Activated T-cell treated with anti-CD3 and anti-CD28 coated beads, Interleukin-2, amount 50 U/mL, for 1 hour (primary cell): ENCODE measurements around the gene VWA5B1.

Source experiments
- DNase-seq: peaks from one replicate; pipeline ENCODE4 v3.0.0-alpha.2; 2020

Gene VWA5B1

GRCh38 chr1:20349971-20350370 lies 59.3 kb downstream of the VWA5B1 start:
- DNase-seq = no peak

- DNase-seq = no peak
These were observed 59.7 kb downstream of the VWA5B1 start for GRCh38 chr1:20350421-20350820.

- DNase-seq = no peak
These were observed 61.4 kb downstream of the VWA5B1 start for GRCh38 chr1:20351911-20352701.

- no peak for DNase-seq
These were observed 63.2 kb downstream of the VWA5B1 start for GRCh38 chr1:20353836-20354235.

GRCh38 chr1:20354610-20355009 lies 63.9 kb downstream of the VWA5B1 start:
- DNase-seq = no peak

GRCh38 chr1:20355101-20355827 lies 64.6 kb downstream of the VWA5B1 start:
- no peak for DNase-seq

GRCh38 chr1:20355828-20356735 lies 65.4 kb downstream of the VWA5B1 start:
- DNase-seq = no peak

- DNase-seq = no peak
These were observed 66.3 kb downstream of the VWA5B1 start for GRCh38 chr1:20356850-20357459.

- DNase-seq = no peak
These were observed 67.1 kb downstream of the VWA5B1 start for GRCh38 chr1:20357796-20358195.

GRCh38 chr1:20358761-20359263 lies 68.1 kb downstream of the VWA5B1 start:
- no peak for DNase-seq

GRCh38 chr1:20359451-20360330 lies 69.0 kb downstream of the VWA5B1 start:
- no peak for DNase-seq

GRCh38 chr1:20361401-20361800 lies 70.7 kb downstream of the VWA5B1 start:
- DNase-seq = no peak

- DNase-seq = peak; percentile 47
These were observed 71.2 kb downstream of the VWA5B1 start for GRCh38 chr1:20361805-20362381.

GRCh38 chr1:20362856-20363255 lies 72.2 kb downstream of the VWA5B1 start:
- DNase-seq = no peak

GRCh38 chr1:20365421-20366055 lies 74.9 kb downstream of the VWA5B1 start:
- DNase-seq = no peak

- DNase-seq = no peak
These were observed 75.4 kb downstream of the VWA5B1 start for GRCh38 chr1:20366056-20366462.

- no peak for DNase-seq
These were observed 75.9 kb downstream of the VWA5B1 start for GRCh38 chr1:20366463-20367115.

- DNase-seq = no peak
These were observed 76.5 kb downstream of the VWA5B1 start for GRCh38 chr1:20367116-20367585.

GRCh38 chr1:20367626-20368025 lies 77.0 kb downstream of the VWA5B1 start:
- DNase-seq = no peak
